ENCODE measurements around the gene CACTIN. TPM values are rescaled to one million over a fixed set of nuclear protein-coding genes. Genes with fewer than 3 reads are reported as not detected.

CACTIN gene
- total RNA-seq, 1 experiment from 2014 or later, result 33.2 TPM

DNA sequence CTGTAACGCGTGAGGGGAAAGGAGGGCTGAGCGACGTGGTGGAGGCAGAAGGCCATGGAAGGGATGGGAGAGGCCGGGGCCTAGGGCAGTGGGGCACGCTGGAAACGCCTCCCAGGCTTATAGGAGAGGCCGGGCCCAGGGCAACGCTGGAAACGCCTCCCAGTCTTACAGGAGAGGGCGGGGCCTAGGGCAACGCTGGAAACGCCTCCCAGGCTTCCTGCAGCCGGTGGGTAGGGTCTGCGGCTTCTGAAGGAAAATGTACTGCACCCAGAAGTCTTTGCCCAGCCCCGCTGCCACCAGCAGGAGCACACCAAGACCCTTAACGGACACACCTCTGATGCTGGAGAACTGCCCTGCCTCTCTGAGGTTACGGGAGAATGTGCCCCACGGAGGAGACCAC is 9.1 kb downstream of the CACTIN start:
- Histone ChIP-seq H3K36me3 (ENCODE audit: control insufficient read depth in 1 of 2, insufficient read depth in 2 of 2, low read length in 2 of 2) (peaks cover 0 to 5% of the 10 kb centered on the region in 2 experiments; a peak in 2 of 4 replicates), H3K4me2 (ENCODE audit: low read length) (no peak overlapping the region), H3K9me3 (ENCODE audit: control insufficient read depth in 1 of 2, insufficient read depth in 1 of 2, low read depth in 1 of 2, low read length in 2 of 2) (no peaks in the 10 kb centered on the region), H3K9me2 (ENCODE audit: insufficient read depth) (no peaks in the 10 kb centered on the region), H3K4me1 (ENCODE audit: control insufficient read depth in 1 of 2, insufficient read depth in 2 of 2, low read length in 2 of 2) (no peaks in the 10 kb centered on the region), H3K79me2 (ENCODE audit: insufficient read depth, low read length) (no peaks in the 10 kb centered on the region), H3K27me3 (ENCODE audit: insufficient read depth, low read length) (no peaks in the 10 kb centered on the region), H3K4me3 (replicated peaks in 1 of 2; ENCODE audit: low read depth in 1 of 2, low read length in 2 of 2) (no peak overlapping the region), H4K20me1 (ENCODE audit: insufficient read depth) (no peaks in the 10 kb centered on the region), H3K9ac (ENCODE audit: low read length) (no peak overlapping the region), H2AFZ (ENCODE audit: low read depth, low read length, poor library complexity, severe bottlenecking) (no peak overlapping the region), H3K27ac (ENCODE audit: low read depth, low read length) (no peak overlapping the region)
- POLR2A ChIA-PET, result no interaction called here
- CTCF ChIA-PET, result no interaction called here
- no peak for TF ChIP-seq CEBPB (IDR thresholded peaks at IDR 0.05; ENCODE audit: low read depth)
- TF ChIP-seq ZNF274 (IDR thresholded peaks at IDR 0.05; ENCODE audit: low read depth, low read length), result no peak
- TF ChIP-seq CBX3 (IDR thresholded peaks at IDR 0.05; ENCODE audit: low read depth), result no peak
- TF ChIP-seq, protein P1, sequence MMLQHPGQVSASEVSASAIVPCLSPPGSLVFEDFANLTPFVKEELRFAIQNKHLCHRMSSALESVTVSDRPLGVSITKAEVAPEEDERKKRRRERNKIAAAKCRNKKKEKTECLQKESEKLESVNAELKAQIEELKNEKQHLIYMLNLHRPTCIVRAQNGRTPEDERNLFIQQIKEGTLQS (IDR thresholded peaks at IDR 0.05), result no peak
- no peak for TF ChIP-seq POLR2A (IDR thresholded peaks at IDR 0.05; ENCODE audit: borderline replicate concordance, extremely low read depth, insufficient read depth, insufficient read length)
- no peak for TF ChIP-seq SP1 (IDR thresholded peaks at IDR 0.05; ENCODE audit: low read depth)
- TF ChIP-seq ELF1 (IDR thresholded peaks at IDR 0.05; ENCODE audit: borderline replicate concordance, low read depth), result no peak
- TF ChIP-seq, protein P2, sequence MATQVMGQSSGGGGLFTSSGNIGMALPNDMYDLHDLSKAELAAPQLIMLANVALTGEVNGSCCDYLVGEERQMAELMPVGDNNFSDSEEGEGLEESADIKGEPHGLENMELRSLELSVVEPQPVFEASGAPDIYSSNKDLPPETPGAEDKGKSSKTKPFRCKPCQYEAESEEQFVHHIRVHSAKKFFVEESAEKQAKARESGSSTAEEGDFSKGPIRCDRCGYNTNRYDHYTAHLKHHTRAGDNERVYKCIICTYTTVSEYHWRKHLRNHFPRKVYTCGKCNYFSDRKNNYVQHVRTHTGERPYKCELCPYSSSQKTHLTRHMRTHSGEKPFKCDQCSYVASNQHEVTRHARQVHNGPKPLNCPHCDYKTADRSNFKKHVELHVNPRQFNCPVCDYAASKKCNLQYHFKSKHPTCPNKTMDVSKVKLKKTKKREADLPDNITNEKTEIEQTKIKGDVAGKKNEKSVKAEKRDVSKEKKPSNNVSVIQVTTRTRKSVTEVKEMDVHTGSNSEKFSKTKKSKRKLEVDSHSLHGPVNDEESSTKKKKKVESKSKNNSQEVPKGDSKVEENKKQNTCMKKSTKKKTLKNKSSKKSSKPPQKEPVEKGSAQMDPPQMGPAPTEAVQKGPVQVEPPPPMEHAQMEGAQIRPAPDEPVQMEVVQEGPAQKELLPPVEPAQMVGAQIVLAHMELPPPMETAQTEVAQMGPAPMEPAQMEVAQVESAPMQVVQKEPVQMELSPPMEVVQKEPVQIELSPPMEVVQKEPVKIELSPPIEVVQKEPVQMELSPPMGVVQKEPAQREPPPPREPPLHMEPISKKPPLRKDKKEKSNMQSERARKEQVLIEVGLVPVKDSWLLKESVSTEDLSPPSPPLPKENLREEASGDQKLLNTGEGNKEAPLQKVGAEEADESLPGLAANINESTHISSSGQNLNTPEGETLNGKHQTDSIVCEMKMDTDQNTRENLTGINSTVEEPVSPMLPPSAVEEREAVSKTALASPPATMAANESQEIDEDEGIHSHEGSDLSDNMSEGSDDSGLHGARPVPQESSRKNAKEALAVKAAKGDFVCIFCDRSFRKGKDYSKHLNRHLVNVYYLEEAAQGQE (IDR thresholded peaks at IDR 0.05; ENCODE audit: low read depth), result no peak
- no peak for TF ChIP-seq EGR1 (IDR thresholded peaks at IDR 0.05; ENCODE audit: low read depth)
- TF ChIP-seq, protein P3, sequence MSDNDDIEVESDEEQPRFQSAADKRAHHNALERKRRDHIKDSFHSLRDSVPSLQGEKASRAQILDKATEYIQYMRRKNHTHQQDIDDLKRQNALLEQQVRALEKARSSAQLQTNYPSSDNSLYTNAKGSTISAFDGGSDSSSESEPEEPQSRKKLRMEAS (IDR thresholded peaks at IDR 0.05), result no peak
- no peak for TF ChIP-seq SIN3A (IDR thresholded peaks at IDR 0.05; ENCODE audit: low read depth)
- no peak for TF ChIP-seq YY1 (IDR thresholded peaks at IDR 0.05; ENCODE audit: extremely low read depth, insufficient replicate concordance, low read depth, low read length)
- TF ChIP-seq POLR2AphosphoS5 (IDR thresholded peaks at IDR 0.05; ENCODE audit: low read depth, low read length), result no peak
- no peak for TF ChIP-seq ZFX (IDR thresholded peaks at IDR 0.05)
- intact Hi-C loops (cut with micrococcal nuclease), result no loop called here
- ATAC-seq, result no peak
- RAD21 ChIA-PET (ENCODE audit: low non-redundant PET in 1 of 2, low total read pairs in 2 of 2, uncharacterized antibody in 2 of 2, unreplicated experiment in 2 of 2), result no interaction called here
- no peak for DNase-seq (ENCODE audit: low read depth, low spot score)
- BruUV-seq (replicated peaks), result no TSS peak
